Right lobe of liver (tissue), 6 donors: ENCODE measurements around the gene TMUB2. TPM values are rescaled to one million over a fixed set of nuclear protein-coding genes. Genes with fewer than 3 reads are reported as not detected.

Experiments
- ATAC-seq, 4 donors: fragments of 200-7000 bp; cut with Tn5 transposase; one replicate each; pipeline ENCODE4 v1.9.1; 2020; ENCODE audit warnings: mild to moderate bottlenecking in 4 of 4, moderate library complexity in 4 of 4
- DNase-seq, 3 donors: peaks; one replicate each; pipeline ENCODE4 v3.0.0-alpha.2; 2020
- H3K27ac ChIP-seq, 3 donors: fragments of 200-600 bp; one replicate each; pipeline ENCODE4 v1.8.0; 2022
- H3K27me3 ChIP-seq, 2 donors: fragments of 200-600 bp; one replicate each; pipeline ENCODE4 v1.8.0; 2022
- H3K36me3 ChIP-seq, 4 donors: fragments of 200-600 bp; sonication (generic) in 1 of 4; one replicate each; pipeline versions ENCODE4 v1.5.1 to v1.8.0; 2017 to 2022; ENCODE audit warnings: control low read depth in 1 of 4
- H3K4me1 ChIP-seq, 4 donors: fragments of 200-600 bp; sonication (generic) in 1 of 4; one replicate each; pipeline versions ENCODE4 v1.5.1 to v1.8.0; 2017 to 2022; ENCODE audit warnings: control low read depth in 1 of 4
- H3K4me3 ChIP-seq, 3 donors: fragments of 200-600 bp; one replicate each; pipeline ENCODE4 v1.8.0; 2022
- H3K9me3 ChIP-seq, 4 donors: fragments of 200-600 bp; sonication (generic) in 1 of 4; one replicate each; pipeline versions ENCODE4 v1.5.1 to v1.8.0; 2017 to 2022; ENCODE audit warnings: control low read depth in 1 of 4
- CTCF ChIP-seq, 4 donors: fragments of 200-600 bp in 3 of 4; fragments of 450-650 bp in 1 of 4; IDR thresholded peaks; one replicate each; pipeline versions ENCODE4 v1.5.1 to v1.8.0; 2016 to 2022; ENCODE audit warnings: antibody characterized with exemption in 4 of 4, mild to moderate bottlenecking in 2 of 4
- POLR2A ChIP-seq: fragments of 450-650 bp; IDR thresholded peaks from one replicate; pipeline ENCODE4 v1.6.1; 2017; ENCODE audit warnings: antibody characterized with exemption, mild to moderate bottlenecking
- WGBS: methylation state at CpG from one replicate; pipeline ENCODE4 v1.1.6; 2018; ENCODE audit warnings: low coverage, low lambda C conversion rate; ENCODE audit not compliant: insufficient coverage; ENCODE audit errors: missing lambda C conversion rate; 5-methylcytosine and 5-hydroxymethylcytosine counted together
- intact Hi-C, 2 donors: fragments of 100-400 bp; cut with DNase I; formaldehyde crosslinking; loops; one replicate each; pipeline versions ENCODE4 v1.11.2 to v1.14.1; 2022
- total RNA-seq, 6 experiments: library from RNA; depleted of rRNA in 2 of 6; stranded (reverse); fragments of >200 nt in 2 of 6; fragmentation: NEBNext Ultra II Directional in 3 of 6; extraction: Animal tissue kit (Norgen Biotek cat#: 25700) in 3 of 6; gene quantifications; one replicate each; pipeline versions ENCODE4 v1.1.0 to v1.2.4, GENCODE V29; 2016 to 2023
- donor health status: DM: no; HTN: yes; CAD: no.
- donor health status: DM: no; HTN: no; CAD: no.
- donor health status: DM: no; HTN: no; CAD: no.
- donor health status: DM: no; HTN: yes; CAD: no.
- donor health status: DM: no; HTN: yes; CAD: no.

Gene TMUB2
- total RNA-seq, 6 experiments from 2014 or later, result 13.8 to 18.0 (median 15.7) TPM

GRCh38 chr17:44219108-44219615 lies 32.4 kb downstream of the TMUB2 start:
- Histone ChIP-seq H3K27me3 (no peaks in the 10 kb centered on the region), H3K4me1 (peaks cover 0 to 32% (median 14%) of the 10 kb centered on the region in 4 donors), H3K4me3 (peak overlapping the region; percentile 82 to 97 (median 93)), H3K36me3 (peaks cover 9 to 30% (median 18%) of the 10 kb centered on the region in 4 donors), H3K27ac (peak overlapping the region; percentile 87 to 97 (median 96)), H3K9me3 (no peaks in the 10 kb centered on the region)
- intact Hi-C loops, result loop anchor here in 1 of 2 donors (10.0 kb wide), 1 partner anchor 136 kb away; no protein-coding TSS in a partner anchor
- DNase-seq (peak; percentile 75 to 81 (median 78)), ATAC-seq (peak; percentile 10 to 42 (median 22))
- TF ChIP-seq CTCF (IDR thresholded peaks at IDR 0.05) (peak in 3 of 4 donors; percentile 21 to 72 (median 36)), POLR2A (peak; percentile 67)
- WGBS, result no CpG with 5 or more reads among the region's 73 CpGs

- WGBS, result 0% methylated on average over 15 of the region's 76 CpGs
- H3K4me1 ChIP-seq, result peaks cover 0 to 33% (median 15%) of the 10 kb centered on the region in 4 donors
- H3K27ac ChIP-seq, result peak within 1 kb of the TSS; percentile 87 to 97 (median 96)
- ATAC-seq (peak; percentile 0 to 9 (median 0)), DNase-seq (peak; percentile 73 to 74 (median 73))
- no peaks in the 10 kb centered on the region for H3K9me3 ChIP-seq
- intact Hi-C loops, result loop anchor here in 1 of 2 donors (10.0 kb wide), 1 partner anchor 135 kb away; no protein-coding TSS in a partner anchor
- peak within 1 kb of the TSS; percentile 82 to 97 (median 93) for H3K4me3 ChIP-seq
- TF ChIP-seq POLR2A (no peak), CTCF (IDR thresholded peaks at IDR 0.05) (no peak)
- H3K36me3 ChIP-seq, result peaks cover 8 to 25% (median 15%) of the 10 kb centered on the region in 4 donors
- H3K27me3 ChIP-seq, result no peaks in the 10 kb centered on the region
Measured at GRCh38 chr17:44219616-44220212, 32.9 kb downstream of the TMUB2 start, which contains the start of gene UBTF. Gene UBTF, minus strand, starts transcription at chr17:44219675. Its CDS starts 1,446 bp downstream, at chr17:44218229.

GRCh38 chr17:44220213-44221083 lies 33.7 kb downstream of the TMUB2 start:
- Histone ChIP-seq H3K27ac (peak overlapping the region; percentile 87 to 97 (median 96)), H3K9me3 (no peaks in the 10 kb centered on the region), H3K4me3 (peak overlapping the region; percentile 82 to 97 (median 93)), H3K27me3 (no peaks in the 10 kb centered on the region), H3K4me1 (peaks cover 0 to 33% (median 15%) of the 10 kb centered on the region in 4 donors), H3K36me3 (peaks cover 8 to 17% (median 10%) of the 10 kb centered on the region in 4 donors)
- ATAC-seq, result peak; percentile 4 to 31 (median 27)
- 1% methylated on average over 26 of the region's 108 CpGs for WGBS
- intact Hi-C loops, result no loop called here
- peak; percentile 61 to 70 (median 64) for DNase-seq
- TF ChIP-seq CTCF (IDR thresholded peaks at IDR 0.05) (no peak), POLR2A (no peak)

- Histone ChIP-seq H3K9me3 (no peaks in the 10 kb centered on the region), H3K4me3 (peak overlapping the region; percentile 82 to 97 (median 93)), H3K4me1 (peaks cover 0 to 33% (median 15%) of the 10 kb centered on the region in 4 donors), H3K27me3 (no peaks in the 10 kb centered on the region), H3K27ac (peak overlapping the region; percentile 87 to 97 (median 96)), H3K36me3 (peaks cover 2 to 9% (median 3%) of the 10 kb centered on the region in 4 donors)
- WGBS, result under 1% methylated on average over 36 of the region's 54 CpGs
- DNase-seq (peak; percentile 82 to 89 (median 87)), ATAC-seq (peak; percentile 34 to 62 (median 50))
- no peak for TF ChIP-seq CTCF (IDR thresholded peaks at IDR 0.05)
- peak; percentile 60 for TF ChIP-seq POLR2A
- intact Hi-C loops, result no loop called here
Measured at GRCh38 chr17:44221084-44221861, 34.5 kb downstream of the TMUB2 start.
